ENCODE measurements around the gene MOCOS. TPM values are rescaled to one million over a fixed set of nuclear protein-coding genes. Genes with fewer than 3 reads are reported as not detected.

Gene MOCOS
- total RNA-seq, 1 experiment from 2014 or later, result 5.1 TPM

GRCh38 chr18:36158266-36158867 is 28.9 kb upstream of the MOCOS start:
- no peak for DNase-seq
- no TSS peak for BruUV-seq (replicated peaks)
- CTCF ChIA-PET, result no interaction called here
- Histone ChIP-seq H3K9ac (ENCODE audit: low read length) (no peak overlapping the region), H3K4me3 (ENCODE audit: low read length) (no peak overlapping the region), H2AFZ (ENCODE audit: low read length) (no peak overlapping the region), H3K4me1 (ENCODE audit: insufficient read depth, low read length) (no peaks in the 10 kb centered on the region), H3K4me2 (ENCODE audit: low read length) (no peak overlapping the region), H3K9me2 (replicated peaks; ENCODE audit: low read length) (no peaks in the 10 kb centered on the region), H3K36me3 (ENCODE audit: low read depth, low read length) (0 out of 2 replicates have a peak, but pooled peaks cover 6% of the 10 kb centered on the region), H3K27ac (ENCODE audit: low read length) (no peak overlapping the region), H3K9me3 (ENCODE audit: low read length) (no peaks in the 10 kb centered on the region), H3K79me2 (ENCODE audit: low read length) (no peaks in the 10 kb centered on the region), H3F3A (ENCODE audit: low read length, unreplicated experiment) (no peaks in the 10 kb centered on the region), H4K20me1 (ENCODE audit: low read length) (no peaks in the 10 kb centered on the region), H3K27me3 (ENCODE audit: low read length) (no peaks in the 10 kb centered on the region)
- no peak for ATAC-seq
- TF ChIP-seq EZH2 (IDR thresholded peaks at IDR 0.05; ENCODE audit: low read length, unreplicated experiment) (no peak), EZH2phosphoT487 (IDR thresholded peaks at IDR 0.05; ENCODE audit: borderline replicate concordance, low read length) (no peak)
- TF ChIP-seq, protein P1, sequence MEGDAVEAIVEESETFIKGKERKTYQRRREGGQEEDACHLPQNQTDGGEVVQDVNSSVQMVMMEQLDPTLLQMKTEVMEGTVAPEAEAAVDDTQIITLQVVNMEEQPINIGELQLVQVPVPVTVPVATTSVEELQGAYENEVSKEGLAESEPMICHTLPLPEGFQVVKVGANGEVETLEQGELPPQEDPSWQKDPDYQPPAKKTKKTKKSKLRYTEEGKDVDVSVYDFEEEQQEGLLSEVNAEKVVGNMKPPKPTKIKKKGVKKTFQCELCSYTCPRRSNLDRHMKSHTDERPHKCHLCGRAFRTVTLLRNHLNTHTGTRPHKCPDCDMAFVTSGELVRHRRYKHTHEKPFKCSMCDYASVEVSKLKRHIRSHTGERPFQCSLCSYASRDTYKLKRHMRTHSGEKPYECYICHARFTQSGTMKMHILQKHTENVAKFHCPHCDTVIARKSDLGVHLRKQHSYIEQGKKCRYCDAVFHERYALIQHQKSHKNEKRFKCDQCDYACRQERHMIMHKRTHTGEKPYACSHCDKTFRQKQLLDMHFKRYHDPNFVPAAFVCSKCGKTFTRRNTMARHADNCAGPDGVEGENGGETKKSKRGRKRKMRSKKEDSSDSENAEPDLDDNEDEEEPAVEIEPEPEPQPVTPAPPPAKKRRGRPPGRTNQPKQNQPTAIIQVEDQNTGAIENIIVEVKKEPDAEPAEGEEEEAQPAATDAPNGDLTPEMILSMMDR (conservative IDR thresholded peaks at IDR 0.05; ENCODE audit: low read depth, low read length), result no peak
- POLR2A ChIA-PET (ENCODE audit: unreplicated experiment), result no interaction called here
- intact Hi-C loops (cut with micrococcal nuclease), result no loop called here

- no peak overlapping the region for H3K9ac ChIP-seq (ENCODE audit: low read length)
- H2AFZ ChIP-seq (ENCODE audit: low read length), result no peak overlapping the region
- intact Hi-C loops (cut with micrococcal nuclease), result no loop called here
- H3K9me2 ChIP-seq (replicated peaks; ENCODE audit: low read length), result no peaks in the 10 kb centered on the region
- H3K79me2 ChIP-seq (ENCODE audit: low read length), result no peaks in the 10 kb centered on the region
- H4K20me1 ChIP-seq (ENCODE audit: low read length), result no peaks in the 10 kb centered on the region
- CTCF ChIA-PET, result no interaction called here
- 0 out of 2 replicates have a peak, but pooled peaks cover 6% of the 10 kb centered on the region for H3K36me3 ChIP-seq (ENCODE audit: low read depth, low read length)
- TF ChIP-seq EZH2 (IDR thresholded peaks at IDR 0.05; ENCODE audit: low read length, unreplicated experiment), result no peak
- TF ChIP-seq, protein P1 (conservative IDR thresholded peaks at IDR 0.05; ENCODE audit: low read depth, low read length), result no peak
- TF ChIP-seq EZH2phosphoT487 (IDR thresholded peaks at IDR 0.05; ENCODE audit: borderline replicate concordance, low read length), result no peak
- H3K4me2 ChIP-seq (ENCODE audit: low read length), result no peak overlapping the region
- H3F3A ChIP-seq (ENCODE audit: low read length, unreplicated experiment), result no peaks in the 10 kb centered on the region
- POLR2A ChIA-PET (ENCODE audit: unreplicated experiment), result no interaction called here
- H3K4me1 ChIP-seq (ENCODE audit: insufficient read depth, low read length), result no peaks in the 10 kb centered on the region
- H3K4me3 ChIP-seq (ENCODE audit: low read length), result no peak overlapping the region
- no peak overlapping the region for H3K27ac ChIP-seq (ENCODE audit: low read length)
- no peaks in the 10 kb centered on the region for H3K27me3 ChIP-seq (ENCODE audit: low read length)
- ATAC-seq, result no peak
- BruUV-seq (replicated peaks), result no TSS peak
- no peak for DNase-seq
- no peaks in the 10 kb centered on the region for H3K9me3 ChIP-seq (ENCODE audit: low read length)
These were observed 26.3 kb upstream of the MOCOS start for GRCh38 chr18:36160959-36161371.

- Histone ChIP-seq H3K79me2 (ENCODE audit: low read length) (no peaks in the 10 kb centered on the region), H3K4me3 (ENCODE audit: low read length) (no peak overlapping the region), H3K4me2 (ENCODE audit: low read length) (no peak overlapping the region), H3K9ac (ENCODE audit: low read length) (no peak overlapping the region), H2AFZ (ENCODE audit: low read length) (no peak overlapping the region), H3F3A (ENCODE audit: low read length, unreplicated experiment) (no peaks in the 10 kb centered on the region), H3K9me2 (replicated peaks; ENCODE audit: low read length) (no peaks in the 10 kb centered on the region), H3K27ac (ENCODE audit: low read length) (no peak overlapping the region), H3K36me3 (ENCODE audit: low read depth, low read length) (no peaks in the 10 kb centered on the region), H3K27me3 (ENCODE audit: low read length) (no peaks in the 10 kb centered on the region), H3K4me1 (ENCODE audit: insufficient read depth, low read length) (no peaks in the 10 kb centered on the region), H4K20me1 (ENCODE audit: low read length) (no peaks in the 10 kb centered on the region), H3K9me3 (ENCODE audit: low read length) (no peaks in the 10 kb centered on the region)
- no peak for TF ChIP-seq EZH2phosphoT487 (IDR thresholded peaks at IDR 0.05; ENCODE audit: borderline replicate concordance, low read length)
- no peak for TF ChIP-seq EZH2 (IDR thresholded peaks at IDR 0.05; ENCODE audit: low read length, unreplicated experiment)
- TF ChIP-seq, protein P1 (conservative IDR thresholded peaks at IDR 0.05; ENCODE audit: low read depth, low read length), result no peak
- intact Hi-C loops (cut with micrococcal nuclease), result no loop called here
- ChIA-PET POLR2A (ENCODE audit: unreplicated experiment) (no interaction called here), CTCF (no interaction called here)
- no TSS peak for BruUV-seq (replicated peaks)
- DNase-seq (no peak), ATAC-seq (no peak)
These were observed 24.3 kb upstream of the MOCOS start for GRCh38 chr18:36162981-36163380.
